Measurements from ENCODE around the gene TMEM8B.

DNA sequence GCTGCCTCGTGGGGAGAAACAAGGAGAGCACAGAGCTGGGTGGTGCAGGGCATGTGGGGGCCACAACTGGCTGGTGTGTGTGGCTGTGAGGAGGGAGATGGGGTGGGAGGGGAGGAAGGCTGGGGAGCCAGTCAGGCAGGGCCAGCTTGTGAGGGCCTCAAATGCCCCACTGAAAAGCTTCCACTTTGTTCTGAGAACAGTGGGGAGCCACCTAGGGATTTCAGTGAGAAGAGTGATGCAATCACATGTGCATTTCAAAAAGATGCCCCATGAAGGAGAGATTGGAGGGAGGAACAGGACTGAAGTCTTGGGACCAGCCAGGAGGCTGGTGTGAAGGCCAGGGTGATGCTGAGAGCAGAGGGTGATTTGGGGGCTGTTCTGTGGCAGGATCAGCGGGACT is 39.9 kb downstream of the TMEM8B start:
- TF ChIP-seq, protein P1, sequence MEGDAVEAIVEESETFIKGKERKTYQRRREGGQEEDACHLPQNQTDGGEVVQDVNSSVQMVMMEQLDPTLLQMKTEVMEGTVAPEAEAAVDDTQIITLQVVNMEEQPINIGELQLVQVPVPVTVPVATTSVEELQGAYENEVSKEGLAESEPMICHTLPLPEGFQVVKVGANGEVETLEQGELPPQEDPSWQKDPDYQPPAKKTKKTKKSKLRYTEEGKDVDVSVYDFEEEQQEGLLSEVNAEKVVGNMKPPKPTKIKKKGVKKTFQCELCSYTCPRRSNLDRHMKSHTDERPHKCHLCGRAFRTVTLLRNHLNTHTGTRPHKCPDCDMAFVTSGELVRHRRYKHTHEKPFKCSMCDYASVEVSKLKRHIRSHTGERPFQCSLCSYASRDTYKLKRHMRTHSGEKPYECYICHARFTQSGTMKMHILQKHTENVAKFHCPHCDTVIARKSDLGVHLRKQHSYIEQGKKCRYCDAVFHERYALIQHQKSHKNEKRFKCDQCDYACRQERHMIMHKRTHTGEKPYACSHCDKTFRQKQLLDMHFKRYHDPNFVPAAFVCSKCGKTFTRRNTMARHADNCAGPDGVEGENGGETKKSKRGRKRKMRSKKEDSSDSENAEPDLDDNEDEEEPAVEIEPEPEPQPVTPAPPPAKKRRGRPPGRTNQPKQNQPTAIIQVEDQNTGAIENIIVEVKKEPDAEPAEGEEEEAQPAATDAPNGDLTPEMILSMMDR (IDR thresholded peaks at IDR 0.05; ENCODE audit: low read depth, low read length): no peak
- TF ChIP-seq POLR2A (IDR thresholded peaks at IDR 0.05; ENCODE audit: extremely low read depth, insufficient read length): no peak
